Measurements from ENCODE around the gene ADD1. TPM values are rescaled to one million over a fixed set of nuclear protein-coding genes. Genes with fewer than 3 reads are reported as not detected.
"Not testable (repeated sequence)": the region's sequence is repeated elsewhere in the genome, so short reads cannot be mapped to it uniquely, and the experiment has no call there.

Gene ADD1
- total RNA-seq, 2 experiments from 2014 or later: 261 to 276 TPM

DNA sequence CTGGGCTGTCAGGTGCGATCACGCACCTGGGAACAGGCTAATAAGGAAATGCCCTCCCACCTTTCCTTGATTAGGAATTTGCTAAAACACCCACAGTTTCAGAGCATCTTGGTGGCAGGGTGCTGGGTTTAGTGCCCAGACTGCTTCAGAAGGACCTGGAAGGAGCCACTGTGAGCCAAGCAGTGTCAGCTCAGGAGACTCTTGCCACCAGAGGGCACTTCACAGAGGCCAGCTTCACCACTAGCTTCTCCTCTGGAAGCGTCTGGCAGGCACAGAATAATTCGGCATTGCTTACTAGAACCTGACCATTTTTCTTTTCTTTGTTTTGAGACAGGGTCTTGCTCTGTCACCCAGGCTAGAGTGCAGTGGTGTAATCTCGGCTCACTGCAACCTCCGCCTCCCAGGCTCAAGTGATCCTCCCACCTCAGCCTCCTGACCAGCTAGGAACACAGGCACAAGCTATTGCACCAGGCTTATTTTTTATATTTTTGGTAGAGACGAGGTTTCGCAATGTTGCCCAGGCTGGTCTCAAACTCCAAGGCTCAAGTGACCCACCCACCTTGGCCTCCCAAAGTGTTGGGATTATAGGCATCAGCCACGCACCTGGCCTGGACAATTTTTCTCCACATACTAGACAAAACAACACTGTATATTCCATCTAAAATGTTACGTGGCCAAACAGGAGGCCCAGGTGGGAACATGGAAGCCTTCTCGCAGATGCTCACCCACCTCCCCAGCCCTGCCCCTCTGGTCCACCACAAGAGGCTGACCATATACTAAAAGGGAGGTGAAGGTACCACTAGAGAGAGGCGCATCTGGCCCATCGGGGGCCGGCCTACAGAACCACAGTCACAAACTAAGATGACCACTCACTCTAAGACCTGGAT is 105.5 kb downstream of the ADD1 start:
- ATAC-seq (ENCODE audit: low read depth) (no peak), DNase-seq (peak; percentile 29)
- Mint-ChIP-seq H3K4me3 (no peak overlapping the region), H3K27ac (no peak overlapping the region), H3K4me1 (peaks cover 2% of the 10 kb centered on the region), H3K27me3 (no peaks in the 10 kb centered on the region), H3K36me3 (peaks cover 30% of the 10 kb centered on the region), H3K9me3 (no peaks in the 10 kb centered on the region)
- POLR2A ChIA-PET: no interaction called here

- H3K4me1 Mint-ChIP-seq: peaks cover 5% of the 10 kb centered on the region
- ATAC-seq (ENCODE audit: low read depth) (no peak), DNase-seq (no peak)
- POLR2A ChIA-PET: no interaction called here
- H3K4me3 Mint-ChIP-seq: no peak overlapping the region
- H3K9me3 Mint-ChIP-seq: no peaks in the 10 kb centered on the region
- no peak overlapping the region for H3K27ac Mint-ChIP-seq
- H3K27me3 Mint-ChIP-seq: no peaks in the 10 kb centered on the region
- peaks cover 28% of the 10 kb centered on the region for H3K36me3 Mint-ChIP-seq
Measured at GRCh38 chr4:2949782-2950125, 106.1 kb downstream of the ADD1 start.

DNA sequence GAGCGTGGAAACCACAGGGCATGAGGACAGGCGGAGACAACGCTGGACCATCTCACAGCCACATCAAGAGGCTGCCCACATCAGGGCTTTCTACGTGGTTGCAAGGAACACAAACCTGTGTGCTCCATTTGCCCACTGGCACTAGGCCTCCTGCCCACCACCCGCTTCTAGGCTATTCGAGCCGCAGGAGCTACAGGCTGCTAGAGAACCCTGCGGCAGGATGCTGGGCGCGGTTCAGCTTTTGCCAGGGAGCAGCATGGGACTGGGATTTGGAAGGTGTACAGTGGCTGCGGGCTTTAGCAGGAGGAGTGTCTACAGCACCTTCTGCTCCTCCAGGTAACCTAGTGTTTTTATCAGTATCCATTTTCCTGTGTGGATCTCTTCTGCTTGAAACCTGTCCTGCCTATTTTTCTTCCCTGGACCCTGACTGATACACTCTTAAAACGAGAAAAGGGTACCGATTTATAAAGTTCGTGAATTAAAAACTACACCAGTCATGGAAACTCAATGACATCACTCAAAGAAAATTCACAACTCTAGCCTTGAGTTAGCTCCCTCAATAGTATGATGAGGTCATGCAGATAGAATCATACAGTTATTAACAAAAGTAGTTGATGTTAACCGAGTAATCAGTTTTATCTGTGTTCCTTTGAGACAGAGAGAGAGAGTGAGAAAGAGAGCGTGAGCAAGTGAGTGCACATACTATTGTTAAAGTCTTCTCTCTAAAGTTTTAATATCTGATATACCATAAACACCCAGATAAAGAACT is 106.8 kb downstream of the ADD1 start:
- H3K4me3 Mint-ChIP-seq: no peak overlapping the region
- H3K27ac Mint-ChIP-seq: no peak overlapping the region
- no peak for DNase-seq
- no peaks in the 10 kb centered on the region for H3K9me3 Mint-ChIP-seq
- H3K4me1 Mint-ChIP-seq: peaks cover 6% of the 10 kb centered on the region
- ATAC-seq (ENCODE audit: low read depth): no peak
- H3K27me3 Mint-ChIP-seq: no peaks in the 10 kb centered on the region
- POLR2A ChIA-PET: no interaction called here
- H3K36me3 Mint-ChIP-seq: peaks cover 24% of the 10 kb centered on the region

GRCh38 chr4:2953496-2953895 is 109.9 kb downstream of the ADD1 start:
- H3K27ac Mint-ChIP-seq: peak overlapping the region; percentile 22
- POLR2A ChIA-PET: interaction anchor here (1.0 to 1.8 kb wide), 3 partner anchors 18 to 190 kb away, joined by 3 to 6 read pairs (median 4); no protein-coding TSS in a partner anchor
- H3K9me3 Mint-ChIP-seq: no peaks in the 10 kb centered on the region
- H3K36me3 Mint-ChIP-seq: peaks cover 26% of the 10 kb centered on the region
- H3K4me1 Mint-ChIP-seq: peaks cover 21% of the 10 kb centered on the region
- H3K27me3 Mint-ChIP-seq: no peaks in the 10 kb centered on the region
- DNase-seq (no peak), ATAC-seq (ENCODE audit: low read depth) (no peak)
- no peak overlapping the region for H3K4me3 Mint-ChIP-seq

DNA sequence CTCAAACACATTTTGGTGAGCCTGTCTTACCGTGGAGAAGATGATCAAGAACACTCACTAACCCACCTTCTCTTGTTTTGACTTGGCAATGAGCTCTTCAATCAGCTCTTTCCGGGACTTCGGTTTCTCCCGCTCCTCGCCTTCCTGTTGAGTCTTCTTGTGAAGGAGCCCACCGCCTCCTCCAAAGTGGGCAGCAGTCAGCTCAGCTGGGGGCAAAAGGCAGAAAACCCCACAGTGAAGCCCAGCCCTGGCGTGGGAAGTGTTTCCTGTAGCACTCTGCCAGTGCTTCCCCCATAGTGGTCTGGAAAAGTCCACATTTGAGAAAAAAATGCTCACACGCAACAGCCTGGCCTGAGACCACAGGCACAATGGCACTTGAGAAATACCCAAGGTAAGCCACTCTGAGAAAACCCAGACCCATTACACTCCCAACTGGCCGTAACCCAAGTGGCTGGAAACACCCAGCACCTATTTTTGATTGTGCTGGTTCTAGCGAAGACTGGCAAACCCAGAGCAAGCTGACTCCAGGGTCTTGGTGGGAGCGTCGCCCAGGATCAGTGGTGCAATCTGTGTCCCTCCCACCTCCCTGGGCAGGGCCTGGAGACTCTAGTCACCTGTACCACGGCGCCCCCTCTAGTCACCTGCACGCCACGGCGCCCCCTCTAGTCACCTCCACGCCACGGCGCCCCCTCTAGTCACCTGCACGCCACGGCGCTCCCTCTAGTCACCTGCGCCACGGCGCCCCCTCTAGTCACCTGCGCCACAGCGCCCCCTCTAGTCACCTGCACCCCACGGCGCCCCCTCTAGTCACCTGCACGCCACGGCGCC is 110.9 kb downstream of the ADD1 start:
- DNase-seq: no peak
- Mint-ChIP-seq H3K27ac (peak overlapping the region; percentile 79), H3K4me1 (peaks cover 28% of the 10 kb centered on the region), H3K27me3 (no peaks in the 10 kb centered on the region), H3K9me3 (no peaks in the 10 kb centered on the region), H3K4me3 (peak overlapping the region; percentile 45), H3K36me3 (peaks cover 27% of the 10 kb centered on the region)
- POLR2A ChIA-PET: interaction anchor here (0.6 to 1.8 kb wide), 5 partner anchors 19 to 308 kb away, joined by 3 to 6 read pairs (median 3); no protein-coding TSS in a partner anchor
- peak; percentile 66 for ATAC-seq (ENCODE audit: low read depth)

- not testable (repeated sequence) for H3K4me3 Mint-ChIP-seq; H3K27me3 Mint-ChIP-seq; DNase-seq; H3K9me3 Mint-ChIP-seq; ATAC-seq (ENCODE audit: low read depth)
- peaks cover 35% of the 10 kb centered on the region for H3K4me1 Mint-ChIP-seq
- H3K27ac Mint-ChIP-seq: peak overlapping the region; percentile 38
- POLR2A ChIA-PET: interaction anchor here (0.9 kb wide), 1 partner anchor 41 kb away, joined by 4 read pairs; no protein-coding TSS in a partner anchor
- peaks cover 25% of the 10 kb centered on the region for H3K36me3 Mint-ChIP-seq
Measured at GRCh38 chr4:2955186-2956044, 111.8 kb downstream of the ADD1 start.

- no peaks in the 10 kb centered on the region for H3K9me3 Mint-ChIP-seq
- POLR2A ChIA-PET: no interaction called here
- DNase-seq (no peak), ATAC-seq (ENCODE audit: low read depth) (no peak)
- H3K27ac Mint-ChIP-seq: no peak overlapping the region
- H3K4me1 Mint-ChIP-seq: peaks cover 46% of the 10 kb centered on the region
- H3K36me3 Mint-ChIP-seq: peaks cover 14% of the 10 kb centered on the region
- no peak overlapping the region for H3K4me3 Mint-ChIP-seq
- H3K27me3 Mint-ChIP-seq: no peaks in the 10 kb centered on the region
Measured at GRCh38 chr4:2958446-2958845, 114.8 kb downstream of the ADD1 start.

DNA sequence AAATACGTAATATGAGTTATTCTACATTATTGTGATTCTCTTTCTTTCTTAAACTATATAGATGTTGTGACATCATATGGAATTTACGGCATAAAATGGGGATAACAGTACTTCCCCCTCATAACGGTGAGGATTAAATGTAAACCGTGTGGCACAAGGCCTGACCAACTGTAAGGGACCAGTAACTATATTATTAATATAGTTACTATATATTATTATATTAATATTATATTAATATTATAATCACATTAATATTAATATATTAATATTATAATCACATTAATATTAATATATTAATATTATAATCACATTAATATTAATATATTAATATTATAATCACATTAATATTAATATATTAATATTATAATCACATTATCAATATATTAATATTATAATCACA is 116.8 kb downstream of the ADD1 start:
- ATAC-seq (ENCODE audit: low read depth); DNase-seq; H3K27me3 Mint-ChIP-seq; H3K4me3 Mint-ChIP-seq; H3K9me3 Mint-ChIP-seq; H3K27ac Mint-ChIP-seq: not testable (repeated sequence)
- H3K36me3 Mint-ChIP-seq: peaks cover 14% of the 10 kb centered on the region
- POLR2A ChIA-PET: interaction anchor here (0.7 kb wide), 1 partner anchor 15 kb away, joined by 3 read pairs; no protein-coding TSS in a partner anchor
- H3K4me1 Mint-ChIP-seq: peaks cover 44% of the 10 kb centered on the region

- H3K9me3 Mint-ChIP-seq: no peaks in the 10 kb centered on the region
- peaks cover 14% of the 10 kb centered on the region for H3K36me3 Mint-ChIP-seq
- peak overlapping the region; percentile 87 for H3K4me3 Mint-ChIP-seq
- ATAC-seq (ENCODE audit: low read depth): no peak
- DNase-seq: peak; percentile 53
- peak overlapping the region; percentile 79 for H3K27ac Mint-ChIP-seq
- peaks cover 3% of the 10 kb centered on the region for H3K27me3 Mint-ChIP-seq
- H3K4me1 Mint-ChIP-seq: peaks cover 38% of the 10 kb centered on the region
- POLR2A ChIA-PET: interaction anchor here (1.8 to 3.1 kb wide), 2 partner anchors 26 to 80 kb away, joined by 4 to 10 read pairs; no protein-coding TSS in a partner anchor
Measured at GRCh38 chr4:2961421-2961810, 117.8 kb downstream of the ADD1 start.

DNA sequence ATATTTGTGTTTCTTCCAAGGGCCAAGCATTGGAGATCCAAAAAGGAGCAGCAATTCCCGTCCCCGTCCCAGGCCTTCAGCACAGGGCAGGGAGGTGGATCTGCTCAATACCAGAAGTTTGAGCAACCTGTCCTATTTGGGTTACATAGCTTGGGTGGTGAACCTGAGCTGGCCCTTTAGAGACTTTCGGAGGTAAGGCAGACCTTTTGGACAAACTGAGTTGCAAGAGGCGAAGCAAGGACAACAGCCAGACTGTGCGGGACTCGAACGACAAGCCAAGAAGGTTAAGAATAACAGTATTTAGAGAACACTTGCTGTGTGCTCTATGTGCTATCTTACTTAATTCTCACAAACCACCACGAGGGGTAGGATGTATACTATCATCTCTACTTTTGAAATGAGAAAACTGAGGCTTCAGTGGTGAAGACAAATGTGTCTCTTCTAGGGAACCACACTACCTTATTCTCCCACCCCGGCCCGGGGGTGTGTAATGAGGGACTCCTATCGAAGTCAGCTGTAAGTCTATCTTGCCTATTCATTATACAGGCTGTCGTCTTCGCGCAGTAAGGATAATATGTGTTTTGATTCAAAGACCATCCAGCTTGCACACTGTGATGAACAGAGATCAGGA is 118.3 kb downstream of the ADD1 start:
- peak overlapping the region; percentile 87 for H3K4me3 Mint-ChIP-seq
- POLR2A ChIA-PET: interaction anchor here (0.6 to 3.1 kb wide), 10 partner anchors 18 to 549 kb away, joined by 3 to 10 read pairs (median 4); partner anchors contain the start of genes HTT and TNIP2
- H3K27ac Mint-ChIP-seq: peak overlapping the region; percentile 79
- DNase-seq: peak; percentile 55
- H3K4me1 Mint-ChIP-seq: peaks cover 36% of the 10 kb centered on the region
- peaks cover 3% of the 10 kb centered on the region for H3K27me3 Mint-ChIP-seq
- no peaks in the 10 kb centered on the region for H3K9me3 Mint-ChIP-seq
- peaks cover 11% of the 10 kb centered on the region for H3K36me3 Mint-ChIP-seq
- peak; percentile 28 for ATAC-seq (ENCODE audit: low read depth)

DNA sequence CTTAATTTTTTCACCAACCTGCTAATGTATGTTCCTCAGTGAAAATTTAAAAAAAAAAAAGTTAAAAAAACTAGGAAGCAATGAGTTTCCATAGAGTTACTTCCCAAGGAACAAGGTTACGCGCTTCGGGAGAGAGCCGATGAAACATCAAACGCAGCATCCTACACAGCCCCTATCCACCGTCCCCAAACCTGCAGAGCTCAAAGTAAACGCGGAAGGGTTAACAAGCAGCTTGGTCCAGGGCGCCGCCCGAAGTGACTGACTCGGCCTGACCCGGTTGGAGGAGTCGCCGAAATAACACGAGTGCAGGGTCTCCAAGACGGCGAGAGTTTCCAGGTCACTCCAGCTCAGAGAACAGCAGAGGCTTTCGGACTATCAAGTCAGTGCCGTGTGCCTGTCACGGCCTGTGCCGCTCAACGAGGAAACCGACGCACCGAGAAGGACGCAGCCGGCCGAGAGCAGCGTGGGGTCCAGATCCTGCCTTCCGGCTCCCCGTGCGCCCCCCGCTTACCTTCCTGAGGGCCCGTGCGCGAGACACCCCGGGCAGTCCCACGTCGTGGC is 119.0 kb downstream of the ADD1 start:
- peak overlapping the region; percentile 87 for H3K4me3 Mint-ChIP-seq
- peaks cover 32% of the 10 kb centered on the region for H3K4me1 Mint-ChIP-seq
- POLR2A ChIA-PET: interaction anchor here (0.7 to 3.1 kb wide), 15 partner anchors 16 to 550 kb away, joined by 3 to 10 read pairs (median 4); partner anchors contain the start of genes HTT and TNIP2
- H3K27me3 Mint-ChIP-seq: peaks cover 3% of the 10 kb centered on the region
- peaks cover 5% of the 10 kb centered on the region for H3K36me3 Mint-ChIP-seq
- ATAC-seq (ENCODE audit: low read depth) (peak; percentile 40), DNase-seq (no peak)
- no peaks in the 10 kb centered on the region for H3K9me3 Mint-ChIP-seq
- peak overlapping the region; percentile 79 for H3K27ac Mint-ChIP-seq
